ENCODE data around the gene HOOK1.

DNA sequence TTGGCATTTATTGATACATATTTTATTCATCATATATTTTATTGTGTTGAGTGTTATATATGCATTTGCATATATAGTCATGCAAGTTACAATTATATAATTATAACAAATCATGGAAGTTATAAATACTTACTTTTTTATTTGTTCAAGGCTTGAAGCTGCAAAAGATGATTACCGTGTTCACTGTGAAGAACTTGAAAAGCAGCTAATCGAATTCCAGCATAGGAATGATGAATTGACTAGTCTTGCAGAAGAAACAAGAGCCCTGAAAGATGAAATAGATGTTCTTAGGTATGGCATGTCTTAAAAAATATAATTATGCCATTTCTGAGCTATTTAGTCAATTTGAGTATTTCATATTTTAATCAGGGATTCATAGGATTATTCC is 32.1 kb downstream of the HOOK1 start:
- TF ChIP-seq CTCF (IDR thresholded peaks at IDR 0.05) = no peak
- TF ChIP-seq POLR2A (IDR thresholded peaks at IDR 0.05) = no peak
